ENCODE measurements around the gene LHX6. TPM values are rescaled to one million over a fixed set of nuclear protein-coding genes. Genes with fewer than 3 reads are reported as not detected.
A peak's percentile ranks its signal among the peaks of the same experiment; 100 is the strongest.

The LHX6 gene
- total RNA-seq, 1 experiment from 2014 or later = 1.5 TPM

GRCh38 chr9:122258886-122259415 lies 30.2 kb upstream of the LHX6 start (continued):
- TF ChIP-seq ATF6 (CRISPR knock-in tag; IDR thresholded peaks at IDR 0.05) (no peak), ZNF263 (CRISPR knock-in tag; IDR thresholded peaks at IDR 0.05; ENCODE audit: low read depth) (no peak), ZNF423 (CRISPR knock-in tag; IDR thresholded peaks at IDR 0.05) (no peak), TEAD1 (CRISPR knock-in tag; IDR thresholded peaks at IDR 0.05) (no peak), ZBTB43 (CRISPR knock-in tag; IDR thresholded peaks at IDR 0.05) (no peak), JUN (CRISPR knock-in tag; IDR thresholded peaks at IDR 0.05) (no peak), TP53 (CRISPR knock-in tag; IDR thresholded peaks at IDR 0.05) (no peak), ZMAT4 (CRISPR knock-in tag; IDR thresholded peaks at IDR 0.05) (no peak), ZNF219 (CRISPR knock-in tag; IDR thresholded peaks at IDR 0.05; ENCODE audit: borderline replicate concordance) (no peak), ZNF232 (CRISPR knock-in tag; IDR thresholded peaks at IDR 0.05) (no peak), USF2 (CRISPR knock-in tag; IDR thresholded peaks at IDR 0.05) (no peak)

GRCh38 chr9:122256206-122256605 lies 27.4 kb upstream of the LHX6 start:
- no peaks in the 10 kb centered on the region for H3K9me3 Mint-ChIP-seq
- ChIA-PET POLR2A (no interaction called here), CTCF (no interaction called here)
- H3K4me3 Mint-ChIP-seq = no peak overlapping the region
- H3K27ac Mint-ChIP-seq = peak overlapping the region; percentile 18; the same call in 1 of the 2 replicates
- peaks cover 42% of the 10 kb centered on the region for H3K4me1 Mint-ChIP-seq
- H3K27me3 Mint-ChIP-seq (ENCODE audit: low read depth) = no peaks in the 10 kb centered on the region
- H3K36me3 Mint-ChIP-seq = peaks cover 20% of the 10 kb centered on the region
- ATAC-seq (no peak), DNase-seq (ENCODE audit: low spot score) (no peak)
- TF ChIP-seq ZNF138 (CRISPR knock-in tag; conservative IDR thresholded peaks at IDR 0.05) (no peak), ZNF423 (CRISPR knock-in tag; IDR thresholded peaks at IDR 0.05) (no peak)

GRCh38 chr9:122254761-122255160 lies 26.0 kb upstream of the LHX6 start:
- CTCF ChIA-PET = interaction anchor here (1.4 kb wide), 1 partner anchor 96 kb away, joined by 9 read pairs; no protein-coding TSS in a partner anchor
- POLR2A ChIA-PET = interaction anchor here (1.3 kb wide), 1 partner anchor 78 kb away, joined by 3 read pairs; no protein-coding TSS in a partner anchor
- no peak for DNase-seq (ENCODE audit: low spot score)
- H3K36me3 Mint-ChIP-seq = peaks cover 21% of the 10 kb centered on the region
- H3K27me3 Mint-ChIP-seq (ENCODE audit: low read depth) = no peaks in the 10 kb centered on the region
- H3K4me3 Mint-ChIP-seq = no peak overlapping the region
- peak; percentile 25; the same call in 1 of the 2 replicates for ATAC-seq
- H3K27ac Mint-ChIP-seq = peak overlapping the region; percentile 70
- H3K9me3 Mint-ChIP-seq = no peaks in the 10 kb centered on the region
- H3K4me1 Mint-ChIP-seq = peaks cover 42% of the 10 kb centered on the region
- TF ChIP-seq FOXJ3 (CRISPR knock-in tag; IDR thresholded peaks at IDR 0.05; ENCODE audit: borderline replicate concordance) (no peak), E2F4 (CRISPR knock-in tag; IDR thresholded peaks at IDR 0.05; ENCODE audit: borderline replicate concordance, low read depth) (no peak), E2F5 (CRISPR knock-in tag; IDR thresholded peaks at IDR 0.05) (no peak), TCF7 (CRISPR knock-in tag; IDR thresholded peaks at IDR 0.05; ENCODE audit: low read depth) (no peak), GTF2I (CRISPR knock-in tag; conservative IDR thresholded peaks at IDR 0.05) (no peak), ZSCAN18 (CRISPR knock-in tag; IDR thresholded peaks at IDR 0.05) (no peak), PRRX2 (CRISPR knock-in tag; IDR thresholded peaks at IDR 0.05) (no peak), ARID4B (CRISPR knock-in tag; IDR thresholded peaks at IDR 0.05; ENCODE audit: borderline replicate concordance) (no peak), ZNF396 (CRISPR knock-in tag; IDR thresholded peaks at IDR 0.05; ENCODE audit: borderline replicate concordance) (no peak)

Measured in WTC11 (cell line).